ENCODE measurements around the gene SPATS2.

SPATS2 gene

DNA sequence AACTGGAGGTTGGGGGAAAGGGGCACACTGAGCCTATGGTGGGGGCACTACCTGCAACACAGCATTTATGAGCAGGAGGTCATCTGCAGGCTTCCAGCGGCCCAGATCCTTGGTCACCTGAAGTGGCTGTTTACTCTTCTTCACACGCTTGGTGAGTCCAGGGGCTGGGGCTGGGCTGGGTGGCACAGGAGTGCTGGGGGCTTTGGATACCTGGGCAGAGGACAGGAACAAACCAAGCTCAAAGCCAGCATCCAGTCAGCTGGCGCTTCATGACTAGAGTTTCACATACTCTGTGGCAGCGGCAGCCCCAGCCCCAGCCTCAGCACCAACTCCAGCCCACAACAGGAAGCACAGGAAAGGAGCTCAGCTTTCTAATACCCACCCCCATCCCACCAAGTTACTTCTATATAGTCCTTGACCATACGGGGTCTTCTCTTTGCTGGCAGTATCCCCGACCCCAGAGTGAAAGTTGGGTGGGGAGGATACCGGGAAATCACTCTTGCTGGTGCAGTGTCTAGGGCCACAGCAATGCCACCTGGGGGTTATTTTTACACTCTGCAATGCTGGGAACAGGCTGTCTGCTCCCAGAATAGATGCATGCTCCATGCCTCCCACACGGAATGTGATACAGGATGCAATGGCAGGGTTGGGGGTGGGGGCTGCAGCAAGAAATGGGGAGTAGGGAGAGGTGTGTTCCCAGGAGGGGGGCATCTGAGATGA is 197.6 kb downstream of the SPATS2 start (continued):
- TF ChIP-seq MYNN (tag by site-specific recombination; IDR thresholded peaks at IDR 0.05; ENCODE audit: borderline replicate concordance): no peak
- TF ChIP-seq, protein P1, sequence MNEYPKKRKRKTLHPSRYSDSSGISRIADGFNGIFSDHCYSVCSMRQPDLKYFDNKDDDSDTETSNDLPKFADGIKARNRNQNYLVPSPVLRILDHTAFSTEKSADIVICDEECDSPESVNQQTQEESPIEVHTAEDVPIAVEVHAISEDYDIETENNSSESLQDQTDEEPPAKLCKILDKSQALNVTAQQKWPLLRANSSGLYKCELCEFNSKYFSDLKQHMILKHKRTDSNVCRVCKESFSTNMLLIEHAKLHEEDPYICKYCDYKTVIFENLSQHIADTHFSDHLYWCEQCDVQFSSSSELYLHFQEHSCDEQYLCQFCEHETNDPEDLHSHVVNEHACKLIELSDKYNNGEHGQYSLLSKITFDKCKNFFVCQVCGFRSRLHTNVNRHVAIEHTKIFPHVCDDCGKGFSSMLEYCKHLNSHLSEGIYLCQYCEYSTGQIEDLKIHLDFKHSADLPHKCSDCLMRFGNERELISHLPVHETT (tag by site-specific recombination; IDR thresholded peaks at IDR 0.05): no peak
- TF ChIP-seq, protein P2, sequence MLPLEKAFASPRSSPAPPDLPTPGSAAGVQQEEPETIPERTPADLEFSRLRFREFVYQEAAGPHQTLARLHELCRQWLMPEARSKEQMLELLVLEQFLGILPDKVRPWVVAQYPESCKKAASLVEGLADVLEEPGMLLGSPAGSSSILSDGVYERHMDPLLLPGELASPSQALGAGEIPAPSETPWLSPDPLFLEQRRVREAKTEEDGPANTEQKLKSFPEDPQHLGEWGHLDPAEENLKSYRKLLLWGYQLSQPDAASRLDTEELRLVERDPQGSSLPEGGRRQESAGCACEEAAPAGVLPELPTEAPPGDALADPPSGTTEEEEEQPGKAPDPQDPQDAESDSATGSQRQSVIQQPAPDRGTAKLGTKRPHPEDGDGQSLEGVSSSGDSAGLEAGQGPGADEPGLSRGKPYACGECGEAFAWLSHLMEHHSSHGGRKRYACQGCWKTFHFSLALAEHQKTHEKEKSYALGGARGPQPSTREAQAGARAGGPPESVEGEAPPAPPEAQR (tag by site-specific recombination; IDR thresholded peaks at IDR 0.05): no peak
- TF ChIP-seq BCL11A (tag by site-specific recombination; IDR thresholded peaks at IDR 0.05; ENCODE audit: low read depth): no peak
- no peak for TF ChIP-seq ZSCAN4 (tag by site-specific recombination; IDR thresholded peaks at IDR 0.05)
- no peak for TF ChIP-seq ZNF132 (tag by site-specific recombination; IDR thresholded peaks at IDR 0.05; ENCODE audit: borderline replicate concordance)
- TF ChIP-seq ZNF580 (tag by site-specific recombination; IDR thresholded peaks at IDR 0.05): no peak

GRCh38 chr12:49565406-49566265 is 198.4 kb downstream of the SPATS2 start:
- TF ChIP-seq SETDB1 (IDR thresholded peaks at IDR 0.05; ENCODE audit: insufficient read length, low read length) (no peak), ZBTB49 (tag by site-specific recombination; IDR thresholded peaks at IDR 0.05; ENCODE audit: low read depth) (no peak)
- POLR2A ChIA-PET: interaction anchor here (0.5 to 0.9 kb wide), 2 partner anchors 10 to 99 kb away, joined by 3 to 5 read pairs; no protein-coding TSS in a partner anchor
- no peak overlapping the region for H3K4me3 ChIP-seq (ENCODE audit: low read depth, low read length)
- CTCF ChIA-PET: interaction anchor here (0.5 to 1.9 kb wide), 3 partner anchors 13 to 207 kb away, joined by 3 to 10 read pairs (median 3); no protein-coding TSS in a partner anchor
- no peak overlapping the region for H3K27ac ChIP-seq (ENCODE audit: extremely low read depth, low read depth, low read length)
- H3K36me3 ChIP-seq (ENCODE audit: control insufficient read depth in 2 of 2, insufficient read depth in 1 of 2, low read length in 2 of 2): peaks cover 11 to 58% of the 10 kb centered on the region in 2 experiments
- no peaks in the 10 kb centered on the region for H3K9me3 ChIP-seq (ENCODE audit: control insufficient read depth, insufficient read depth, low read depth, low read length)
- no peaks in the 10 kb centered on the region for H3K4me1 ChIP-seq (ENCODE audit: control insufficient read depth, insufficient read depth, low read length)

GRCh38 chr12:49566361-49566760 is 199.1 kb downstream of the SPATS2 start:
- no peak overlapping the region for H3K27ac ChIP-seq (ENCODE audit: extremely low read depth, low read depth, low read length)
- peaks cover 10 to 56% of the 10 kb centered on the region in 2 experiments for H3K36me3 ChIP-seq (ENCODE audit: control insufficient read depth in 2 of 2, insufficient read depth in 1 of 2, low read length in 2 of 2)
- TF ChIP-seq, protein P3, sequence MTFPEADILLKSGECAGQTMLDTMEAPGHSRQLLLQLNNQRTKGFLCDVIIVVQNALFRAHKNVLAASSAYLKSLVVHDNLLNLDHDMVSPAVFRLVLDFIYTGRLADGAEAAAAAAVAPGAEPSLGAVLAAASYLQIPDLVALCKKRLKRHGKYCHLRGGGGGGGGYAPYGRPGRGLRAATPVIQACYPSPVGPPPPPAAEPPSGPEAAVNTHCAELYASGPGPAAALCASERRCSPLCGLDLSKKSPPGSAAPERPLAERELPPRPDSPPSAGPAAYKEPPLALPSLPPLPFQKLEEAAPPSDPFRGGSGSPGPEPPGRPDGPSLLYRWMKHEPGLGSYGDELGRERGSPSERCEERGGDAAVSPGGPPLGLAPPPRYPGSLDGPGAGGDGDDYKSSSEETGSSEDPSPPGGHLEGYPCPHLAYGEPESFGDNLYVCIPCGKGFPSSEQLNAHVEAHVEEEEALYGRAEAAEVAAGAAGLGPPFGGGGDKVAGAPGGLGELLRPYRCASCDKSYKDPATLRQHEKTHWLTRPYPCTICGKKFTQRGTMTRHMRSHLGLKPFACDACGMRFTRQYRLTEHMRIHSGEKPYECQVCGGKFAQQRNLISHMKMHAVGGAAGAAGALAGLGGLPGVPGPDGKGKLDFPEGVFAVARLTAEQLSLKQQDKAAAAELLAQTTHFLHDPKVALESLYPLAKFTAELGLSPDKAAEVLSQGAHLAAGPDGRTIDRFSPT (tag by site-specific recombination; IDR thresholded peaks at IDR 0.05): no peak
- no peak for TF ChIP-seq PATZ1 (tag by site-specific recombination; IDR thresholded peaks at IDR 0.05)
- no peak for TF ChIP-seq ZSCAN16 (tag by site-specific recombination; IDR thresholded peaks at IDR 0.05)
- TF ChIP-seq ZNF549 (tag by site-specific recombination; IDR thresholded peaks at IDR 0.05): no peak
- TF ChIP-seq ZNF140 (tag by site-specific recombination; IDR thresholded peaks at IDR 0.05): no peak
- no peak for TF ChIP-seq ZNF133 (tag by site-specific recombination; IDR thresholded peaks at IDR 0.05)
- no peak overlapping the region for H3K4me3 ChIP-seq (ENCODE audit: low read depth, low read length)
- H3K4me1 ChIP-seq (ENCODE audit: control insufficient read depth, insufficient read depth, low read length): no peaks in the 10 kb centered on the region
- H3K9me3 ChIP-seq (ENCODE audit: control insufficient read depth, insufficient read depth, low read depth, low read length): no peaks in the 10 kb centered on the region
- POLR2A ChIA-PET: interaction anchor here (0.5 to 1.7 kb wide), 4 partner anchors 11 to 494 kb away, joined by 4 to 9 read pairs (median 5); partner anchors contain the start of gene SPATS2
- CTCF ChIA-PET: interaction anchor here (0.6 to 1.9 kb wide), 8 partner anchors 14 to 523 kb away, joined by 3 to 10 read pairs (median 3); no protein-coding TSS in a partner anchor
